ENCODE results near the gene PTPRD.

Gene PTPRD

DNA sequence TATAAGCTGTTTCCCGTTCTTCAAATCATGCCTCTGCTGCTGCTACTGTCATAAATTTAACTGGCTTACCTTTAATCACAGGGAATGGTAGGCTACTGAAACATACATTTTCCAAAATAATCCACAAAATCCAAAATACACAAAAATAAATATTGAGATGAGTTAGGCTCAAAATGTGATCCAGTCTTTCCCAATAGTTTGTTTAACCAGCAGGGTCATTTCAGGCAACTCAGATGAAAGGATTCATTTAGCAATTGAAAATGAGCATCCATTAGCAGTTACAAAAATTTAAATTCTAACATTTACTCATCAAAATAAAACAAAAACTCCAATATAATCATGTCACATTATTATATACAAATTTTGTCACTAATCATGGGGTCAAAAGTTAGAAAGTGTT is 1797.6 kb downstream of the PTPRD start:
- Histone ChIP-seq H3K4me1 (ENCODE audit: control insufficient read depth, insufficient read depth, low read length) (peaks cover 15% of the 10 kb centered on the region), H3K36me3 (ENCODE audit: control insufficient read depth, insufficient read depth, low read length) (no peaks in the 10 kb centered on the region), H3K27ac (ENCODE audit: insufficient read depth, low read depth, low read length, poor library complexity, severe bottlenecking) (no peak overlapping the region), H3K27me3 (ENCODE audit: control insufficient read depth, insufficient read depth, low read length, poor library complexity, severe bottlenecking) (no peaks in the 10 kb centered on the region), H3K9me3 (ENCODE audit: control insufficient read depth, low read length) (no peaks in the 10 kb centered on the region), H3K4me3 (ENCODE audit: insufficient read depth, low read depth, low read length) (no peak overlapping the region)
- 93 to 97% methylated on average over 1 of the region's 1 CpG for WGBS, 2 experiments

DNA sequence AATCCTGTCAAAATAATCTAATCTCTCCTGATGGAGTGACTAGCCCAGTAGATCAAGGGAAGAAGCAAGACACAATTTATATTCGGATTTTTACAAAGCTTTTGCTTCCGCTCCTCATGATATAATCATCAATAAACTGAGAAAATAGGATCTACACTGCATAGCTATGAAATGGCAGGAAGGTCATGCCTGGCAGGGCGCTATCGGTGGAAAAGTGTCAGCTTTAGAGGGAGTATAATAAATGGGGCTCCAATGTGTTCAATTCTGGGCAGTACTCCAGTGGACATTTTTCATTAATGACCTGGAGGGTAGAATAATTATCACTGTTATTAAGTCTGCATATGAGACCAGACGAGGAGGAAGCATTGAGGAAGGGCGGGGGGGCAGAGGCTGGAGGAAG is 1799.9 kb downstream of the PTPRD start:
- WGBS, 2 experiments: 77 to 78% methylated on average over 5 to 6 of the region's 6 CpGs

DNA sequence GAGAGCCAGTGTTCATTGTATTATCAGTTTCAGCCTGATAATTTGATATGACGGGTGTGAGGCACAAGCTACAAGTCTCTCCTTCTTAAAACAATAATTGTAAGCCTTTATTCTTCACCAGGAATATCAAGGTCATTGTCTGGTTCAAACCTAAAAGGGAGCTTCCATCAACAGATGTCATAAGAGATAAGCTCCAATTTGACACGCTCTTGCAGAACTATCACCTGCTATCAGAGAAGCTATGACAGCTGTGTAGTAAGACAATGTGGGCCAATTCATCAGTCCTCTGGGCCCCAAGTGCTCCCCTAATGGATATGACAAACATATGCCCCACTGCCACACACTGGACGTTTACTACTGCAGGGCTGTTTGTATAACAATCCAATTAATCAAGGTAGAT is 1803.1 kb downstream of the PTPRD start:
- no peaks in the 10 kb centered on the region for H3K27me3 ChIP-seq (ENCODE audit: control insufficient read depth, insufficient read depth, low read length, poor library complexity, severe bottlenecking)
- no peak overlapping the region for H3K4me3 ChIP-seq (ENCODE audit: insufficient read depth, low read depth, low read length)
- WGBS, 2 experiments: 79 to 99% methylated on average over 3 of the region's 3 CpGs
- H3K4me1 ChIP-seq (ENCODE audit: control insufficient read depth, insufficient read depth, low read length): no peaks in the 10 kb centered on the region
- no peaks in the 10 kb centered on the region for H3K9me3 ChIP-seq (ENCODE audit: control insufficient read depth, low read length)
- no peak overlapping the region for H3K27ac ChIP-seq (ENCODE audit: insufficient read depth, low read depth, low read length, poor library complexity, severe bottlenecking)
- H3K36me3 ChIP-seq (ENCODE audit: control insufficient read depth, insufficient read depth, low read length): no peaks in the 10 kb centered on the region

More for the DNA sequence above, 1799.9 kb downstream of the PTPRD start:
- Histone ChIP-seq H3K9me3 (ENCODE audit: control insufficient read depth, low read length) (no peaks in the 10 kb centered on the region), H3K4me3 (ENCODE audit: insufficient read depth, low read depth, low read length) (no peak overlapping the region), H3K27me3 (ENCODE audit: control insufficient read depth, insufficient read depth, low read length, poor library complexity, severe bottlenecking) (no peaks in the 10 kb centered on the region), H3K27ac (ENCODE audit: insufficient read depth, low read depth, low read length, poor library complexity, severe bottlenecking) (no peak overlapping the region), H3K4me1 (ENCODE audit: control insufficient read depth, insufficient read depth, low read length) (peaks cover 15% of the 10 kb centered on the region), H3K36me3 (ENCODE audit: control insufficient read depth, insufficient read depth, low read length) (no peaks in the 10 kb centered on the region)

DNA sequence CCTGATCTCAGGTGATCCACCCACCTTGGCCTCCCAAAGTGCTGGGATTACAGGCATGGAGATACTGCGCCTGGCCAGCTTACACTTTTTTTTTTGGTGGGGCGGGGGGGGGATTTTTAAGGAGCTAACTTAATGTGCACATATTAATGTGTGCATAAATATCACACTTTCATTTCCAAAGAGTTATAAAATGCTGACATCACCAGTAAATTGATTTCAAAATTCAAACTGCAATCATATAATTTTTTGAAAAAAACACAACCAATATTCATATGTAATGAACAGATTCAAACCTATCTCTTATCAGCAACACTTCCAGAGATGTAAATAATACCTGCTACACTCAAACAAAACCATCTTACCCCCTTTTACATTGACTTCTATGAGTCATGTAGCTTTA is 1806.7 kb downstream of the PTPRD start:
- Histone ChIP-seq H3K9me3 (ENCODE audit: control insufficient read depth, low read length) (no peaks in the 10 kb centered on the region), H3K4me1 (ENCODE audit: control insufficient read depth, insufficient read depth, low read length) (no peaks in the 10 kb centered on the region), H3K27ac (ENCODE audit: insufficient read depth, low read depth, low read length, poor library complexity, severe bottlenecking) (no peak overlapping the region), H3K4me3 (ENCODE audit: insufficient read depth, low read depth, low read length) (no peak overlapping the region), H3K36me3 (ENCODE audit: control insufficient read depth, insufficient read depth, low read length) (no peaks in the 10 kb centered on the region), H3K27me3 (ENCODE audit: control insufficient read depth, insufficient read depth, low read length, poor library complexity, severe bottlenecking) (no peaks in the 10 kb centered on the region)
- 80 to 90% methylated on average over 1 of the region's 2 CpGs for WGBS, 2 experiments

DNA sequence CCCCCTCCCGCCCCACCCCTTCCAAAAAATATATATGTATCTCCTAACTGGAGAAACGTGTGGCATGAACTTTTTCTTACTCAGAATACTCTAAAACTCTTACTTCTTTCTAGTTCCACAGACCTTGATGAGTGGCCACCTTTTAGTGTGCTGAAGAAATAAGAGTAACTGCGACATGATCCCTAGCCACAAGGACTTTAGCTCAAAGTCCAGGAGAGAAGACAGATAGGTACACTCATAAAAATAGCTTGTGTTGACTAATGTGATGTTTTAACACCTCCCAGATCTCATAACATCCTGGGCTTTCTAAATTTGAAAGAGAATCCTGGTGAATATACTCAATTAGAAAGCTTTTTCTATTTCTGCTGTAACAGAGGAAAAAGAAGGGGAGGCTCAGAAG is 1808.2 kb downstream of the PTPRD start:
- Histone ChIP-seq H3K9me3 (ENCODE audit: control insufficient read depth, low read length) (no peaks in the 10 kb centered on the region), H3K27ac (ENCODE audit: insufficient read depth, low read depth, low read length, poor library complexity, severe bottlenecking) (no peak overlapping the region), H3K27me3 (ENCODE audit: control insufficient read depth, insufficient read depth, low read length, poor library complexity, severe bottlenecking) (no peaks in the 10 kb centered on the region), H3K4me3 (ENCODE audit: insufficient read depth, low read depth, low read length) (no peak overlapping the region), H3K4me1 (ENCODE audit: control insufficient read depth, insufficient read depth, low read length) (no peaks in the 10 kb centered on the region), H3K36me3 (ENCODE audit: control insufficient read depth, insufficient read depth, low read length) (no peaks in the 10 kb centered on the region)
- WGBS, 2 experiments: 91 to 92% methylated on average over 3 of the region's 3 CpGs

DNA sequence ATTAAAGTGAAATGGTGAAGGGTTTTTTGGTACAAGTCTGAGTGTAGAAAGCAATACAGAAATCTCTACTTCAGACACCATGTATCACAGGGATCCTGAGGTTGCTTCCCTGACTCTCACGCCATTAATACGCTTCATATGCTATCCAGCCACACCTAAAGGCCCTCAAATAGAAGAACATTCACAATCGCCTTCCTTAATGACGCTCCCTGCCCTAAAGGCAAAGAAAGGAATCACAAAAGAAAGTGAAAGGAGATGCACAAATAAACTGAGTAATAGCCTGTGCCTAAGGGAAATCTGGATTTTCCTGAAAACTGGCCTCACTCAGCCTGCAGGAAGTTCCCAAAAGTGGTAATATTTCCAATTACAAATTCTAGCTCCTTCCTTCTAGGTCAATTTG is 1810.6 kb downstream of the PTPRD start:
- no peaks in the 10 kb centered on the region for H3K4me1 ChIP-seq (ENCODE audit: control insufficient read depth, insufficient read depth, low read length)
- no peaks in the 10 kb centered on the region for H3K27me3 ChIP-seq (ENCODE audit: control insufficient read depth, insufficient read depth, low read length, poor library complexity, severe bottlenecking)
- no peak overlapping the region for H3K4me3 ChIP-seq (ENCODE audit: insufficient read depth, low read depth, low read length)
- H3K9me3 ChIP-seq (ENCODE audit: control insufficient read depth, low read length): no peaks in the 10 kb centered on the region
- H3K27ac ChIP-seq (ENCODE audit: insufficient read depth, low read depth, low read length, poor library complexity, severe bottlenecking): no peak overlapping the region
- 93 to 97% methylated on average over 4 of the region's 4 CpGs for WGBS, 2 experiments
- H3K36me3 ChIP-seq (ENCODE audit: control insufficient read depth, insufficient read depth, low read length): no peaks in the 10 kb centered on the region

DNA sequence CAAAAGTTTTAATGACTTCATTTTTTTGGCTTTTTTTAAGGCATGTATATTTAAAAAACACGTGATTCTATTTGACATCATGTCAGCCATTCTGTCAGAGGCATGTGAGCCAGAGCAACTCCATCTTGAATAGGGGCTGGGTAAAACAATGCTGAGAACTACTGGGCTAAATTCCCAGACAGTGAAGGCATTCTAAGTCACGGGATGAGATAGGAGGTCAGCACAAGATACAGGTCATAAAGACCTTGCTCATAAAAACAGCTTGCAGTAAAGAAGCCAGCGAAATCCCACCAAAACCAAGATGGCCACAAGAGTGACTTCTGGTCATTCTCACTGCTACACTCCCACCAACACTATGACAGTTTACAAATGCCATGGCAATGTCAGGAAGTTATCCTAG is 1812.6 kb downstream of the PTPRD start:
- WGBS, 2 experiments: 87 to 90% methylated on average over 3 of the region's 3 CpGs
- no peak overlapping the region for H3K4me3 ChIP-seq (ENCODE audit: insufficient read depth, low read depth, low read length)
- H3K4me1 ChIP-seq (ENCODE audit: control insufficient read depth, insufficient read depth, low read length): no peaks in the 10 kb centered on the region
- H3K36me3 ChIP-seq (ENCODE audit: control insufficient read depth, insufficient read depth, low read length): no peaks in the 10 kb centered on the region
- no peak overlapping the region for H3K27ac ChIP-seq (ENCODE audit: insufficient read depth, low read depth, low read length, poor library complexity, severe bottlenecking)
- no peaks in the 10 kb centered on the region for H3K27me3 ChIP-seq (ENCODE audit: control insufficient read depth, insufficient read depth, low read length, poor library complexity, severe bottlenecking)
- no peaks in the 10 kb centered on the region for H3K9me3 ChIP-seq (ENCODE audit: control insufficient read depth, low read length)

DNA sequence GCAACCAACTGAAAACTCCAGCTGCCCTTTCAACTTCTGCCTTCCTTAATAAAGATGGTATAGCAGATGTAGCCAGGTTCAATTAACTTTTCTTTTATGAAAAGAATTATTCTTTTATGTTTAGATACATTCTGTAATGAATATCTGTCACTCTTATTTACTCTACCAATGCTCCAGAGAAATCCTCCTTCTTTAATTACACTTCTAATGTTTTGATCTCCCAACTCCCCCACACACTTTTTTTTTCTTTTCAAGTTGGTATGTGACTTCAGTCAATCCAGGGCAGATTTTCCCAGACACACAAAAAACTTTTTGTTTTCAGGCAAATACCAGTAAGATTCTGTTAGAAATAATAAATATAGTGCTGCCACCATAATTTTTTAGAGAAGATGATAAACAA is 1813.2 kb downstream of the PTPRD start:
- Histone ChIP-seq H3K4me1 (ENCODE audit: control insufficient read depth, insufficient read depth, low read length) (no peaks in the 10 kb centered on the region), H3K27ac (ENCODE audit: insufficient read depth, low read depth, low read length, poor library complexity, severe bottlenecking) (no peak overlapping the region), H3K9me3 (ENCODE audit: control insufficient read depth, low read length) (no peaks in the 10 kb centered on the region), H3K4me3 (ENCODE audit: insufficient read depth, low read depth, low read length) (no peak overlapping the region), H3K27me3 (ENCODE audit: control insufficient read depth, insufficient read depth, low read length, poor library complexity, severe bottlenecking) (no peaks in the 10 kb centered on the region), H3K36me3 (ENCODE audit: control insufficient read depth, insufficient read depth, low read length) (no peaks in the 10 kb centered on the region)

DNA sequence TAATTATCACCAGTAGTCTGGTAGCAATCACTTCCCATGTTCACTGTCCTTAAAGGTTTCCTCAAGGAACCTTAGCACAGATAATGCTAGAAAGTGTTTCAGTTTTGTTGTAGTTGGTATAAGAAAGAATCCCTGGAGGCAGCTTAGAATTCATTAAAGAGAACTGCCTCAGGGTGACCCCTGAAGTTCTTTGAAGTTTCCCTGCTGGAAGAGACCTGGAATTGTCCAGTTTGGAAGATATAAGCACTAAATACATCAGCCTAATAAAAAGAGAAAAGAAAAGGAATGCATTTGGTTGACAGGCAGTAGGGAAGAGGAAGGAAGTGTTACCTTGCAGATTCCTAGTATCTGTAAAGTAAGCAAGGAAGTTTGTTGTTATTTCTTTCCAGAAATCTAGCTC is 1813.6 kb downstream of the PTPRD start:
- no peaks in the 10 kb centered on the region for H3K9me3 ChIP-seq (ENCODE audit: control insufficient read depth, low read length)
- H3K27ac ChIP-seq (ENCODE audit: insufficient read depth, low read depth, low read length, poor library complexity, severe bottlenecking): no peak overlapping the region
- H3K36me3 ChIP-seq (ENCODE audit: control insufficient read depth, insufficient read depth, low read length): no peaks in the 10 kb centered on the region
- H3K4me3 ChIP-seq (ENCODE audit: insufficient read depth, low read depth, low read length): no peak overlapping the region
- no peaks in the 10 kb centered on the region for H3K27me3 ChIP-seq (ENCODE audit: control insufficient read depth, insufficient read depth, low read length, poor library complexity, severe bottlenecking)
- no peaks in the 10 kb centered on the region for H3K4me1 ChIP-seq (ENCODE audit: control insufficient read depth, insufficient read depth, low read length)

DNA sequence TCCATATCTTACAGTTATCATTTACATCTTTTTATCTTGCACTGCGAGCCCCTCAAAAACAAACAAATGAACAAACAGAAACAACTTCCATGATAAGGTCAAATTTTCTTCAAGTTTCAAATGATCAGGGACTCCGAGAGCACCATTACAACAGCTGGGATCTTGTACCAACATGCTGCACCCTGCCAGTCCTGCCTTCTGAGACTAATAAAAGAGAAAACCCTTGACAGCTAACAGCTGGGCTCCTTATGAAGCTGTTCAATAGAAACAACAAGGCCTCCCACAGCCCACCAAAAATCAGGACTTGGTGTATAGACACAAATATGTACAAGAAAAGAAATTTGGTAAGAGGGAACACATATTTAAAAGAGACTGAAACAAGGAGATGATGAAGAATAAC is 1828.0 kb downstream of the PTPRD start:
- H3K9me3 ChIP-seq (ENCODE audit: control insufficient read depth, low read length): no peaks in the 10 kb centered on the region
- H3K36me3 ChIP-seq (ENCODE audit: control insufficient read depth, insufficient read depth, low read length): no peaks in the 10 kb centered on the region
- H3K4me3 ChIP-seq (ENCODE audit: insufficient read depth, low read depth, low read length): no peak overlapping the region
- H3K4me1 ChIP-seq (ENCODE audit: control insufficient read depth, insufficient read depth, low read length): peaks cover 19% of the 10 kb centered on the region
- H3K27me3 ChIP-seq (ENCODE audit: control insufficient read depth, insufficient read depth, low read length, poor library complexity, severe bottlenecking): no peaks in the 10 kb centered on the region
- WGBS, 2 experiments: 79% methylated on average over 2 of the region's 2 CpGs
- peak overlapping the region; percentile 32 for H3K27ac ChIP-seq (ENCODE audit: insufficient read depth, low read depth, low read length, poor library complexity, severe bottlenecking)

DNA sequence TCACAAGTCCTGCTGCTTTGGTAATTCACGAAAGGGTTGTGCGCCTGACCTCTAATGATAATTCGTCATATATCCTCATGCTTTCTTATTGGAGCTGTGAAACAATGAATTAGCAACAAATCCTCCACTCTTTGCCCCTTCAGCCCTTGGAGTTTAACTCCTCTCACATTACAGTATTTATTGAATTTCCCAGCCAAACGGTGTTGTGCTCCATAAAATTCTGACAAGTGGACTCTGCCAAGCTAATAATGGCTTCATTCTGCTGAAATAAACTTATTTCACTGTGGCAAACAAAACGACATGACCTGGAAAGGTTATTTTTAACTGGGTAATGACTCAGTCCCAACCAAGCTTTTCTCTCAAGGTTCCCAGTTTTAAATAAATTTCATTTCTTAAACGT is 1828.9 kb downstream of the PTPRD start:
- no peaks in the 10 kb centered on the region for H3K9me3 ChIP-seq (ENCODE audit: control insufficient read depth, low read length)
- WGBS, 2 experiments: 94 to 95% methylated on average over 6 of the region's 6 CpGs
- H3K27me3 ChIP-seq (ENCODE audit: control insufficient read depth, insufficient read depth, low read length, poor library complexity, severe bottlenecking): no peaks in the 10 kb centered on the region
- no peak overlapping the region for H3K27ac ChIP-seq (ENCODE audit: insufficient read depth, low read depth, low read length, poor library complexity, severe bottlenecking)
- H3K4me3 ChIP-seq (ENCODE audit: insufficient read depth, low read depth, low read length): no peak overlapping the region
- H3K36me3 ChIP-seq (ENCODE audit: control insufficient read depth, insufficient read depth, low read length): no peaks in the 10 kb centered on the region
- H3K4me1 ChIP-seq (ENCODE audit: control insufficient read depth, insufficient read depth, low read length): peaks cover 28% of the 10 kb centered on the region
